Thyroid gland (tissue), 4 donors: ENCODE results near the gene EFCC1. TPM values are rescaled to one million over a fixed set of nuclear protein-coding genes. Genes with fewer than 3 reads are reported as not detected.

Experiments
- DNase-seq, 2 donors: peaks; one replicate each; pipeline ENCODE4 v3.0.0-alpha.2; 2019
- H3K27ac ChIP-seq, 3 donors: fragments of 200-600 bp; sonication (generic); 1 replicate in 2 of 3; 2 replicates in 1 of 3; pipeline ENCODE4 v1.5.1; 2016 to 2019; ENCODE audit warnings: mild to moderate bottlenecking in 1 of 3, moderate library complexity in 1 of 3
- H3K27me3 ChIP-seq: fragments of 200-600 bp; sonication (generic); one replicate; pipeline ENCODE4 v1.5.1; 2019
- H3K36me3 ChIP-seq, 2 donors: fragments of 200-600 bp; sonication (generic); one replicate each; pipeline ENCODE4 v1.5.1; 2016 to 2019
- H3K4me1 ChIP-seq, 2 donors: fragments of 200-600 bp; sonication (generic); one replicate each; pipeline ENCODE4 v1.5.1; 2017 to 2019
- H3K4me3 ChIP-seq, 3 donors: fragments of 200-600 bp; sonication (generic); replicated peaks in 1 of 3; 1 replicate in 2 of 3; 2 replicates in 1 of 3; pipeline ENCODE4 v1.5.1; 2016; ENCODE audit warnings: mild to moderate bottlenecking in 1 of 3
- H3K9me3 ChIP-seq: fragments of 200-600 bp; sonication (generic); one replicate; pipeline ENCODE4 v1.5.1; 2017
- POLR2A ChIP-seq, 2 donors: fragments of 450-650 bp; IDR thresholded peaks; one replicate each; pipeline ENCODE4 v1.6.1; 2017; ENCODE audit warnings: antibody characterized with exemption in 2 of 2, mild to moderate bottlenecking in 2 of 2, moderate library complexity in 1 of 2
- WGBS, 2 donors: methylation state at CpG; one replicate each; pipeline ENCODE4 v1.1.5; 2017; 5-methylcytosine and 5-hydroxymethylcytosine counted together
- intact Hi-C: fragments of 100-400 bp; cut with DNase I; formaldehyde crosslinking; loops from one replicate; pipeline ENCODE4 v1.15.1; 2023
- total RNA-seq, 4 donors: library from RNA; depleted of rRNA; stranded (reverse); fragments of >200 nt; gene quantifications; one replicate each; pipeline ENCODE4 v1.2.3, GENCODE V29; 2016
- TF ChIP-seq, protein P1 (sequence below), 6 experiments: fragments of 200-600 bp in 3 of 6; fragments of 450-650 bp in 3 of 6; sonication (generic) in 3 of 6; IDR thresholded peaks; one replicate each; pipeline ENCODE4 v1.5.1; 2016 to 2019; ENCODE audit warnings: antibody characterized with exemption in 6 of 6, mild to moderate bottlenecking in 2 of 6, inconsistent platforms in 1 of 6, moderate library complexity in 1 of 6

Gene EFCC1
- total RNA-seq, 4 donors from 2014 or later: 3.6 to 16.8 (median 9.9) TPM

DNA sequence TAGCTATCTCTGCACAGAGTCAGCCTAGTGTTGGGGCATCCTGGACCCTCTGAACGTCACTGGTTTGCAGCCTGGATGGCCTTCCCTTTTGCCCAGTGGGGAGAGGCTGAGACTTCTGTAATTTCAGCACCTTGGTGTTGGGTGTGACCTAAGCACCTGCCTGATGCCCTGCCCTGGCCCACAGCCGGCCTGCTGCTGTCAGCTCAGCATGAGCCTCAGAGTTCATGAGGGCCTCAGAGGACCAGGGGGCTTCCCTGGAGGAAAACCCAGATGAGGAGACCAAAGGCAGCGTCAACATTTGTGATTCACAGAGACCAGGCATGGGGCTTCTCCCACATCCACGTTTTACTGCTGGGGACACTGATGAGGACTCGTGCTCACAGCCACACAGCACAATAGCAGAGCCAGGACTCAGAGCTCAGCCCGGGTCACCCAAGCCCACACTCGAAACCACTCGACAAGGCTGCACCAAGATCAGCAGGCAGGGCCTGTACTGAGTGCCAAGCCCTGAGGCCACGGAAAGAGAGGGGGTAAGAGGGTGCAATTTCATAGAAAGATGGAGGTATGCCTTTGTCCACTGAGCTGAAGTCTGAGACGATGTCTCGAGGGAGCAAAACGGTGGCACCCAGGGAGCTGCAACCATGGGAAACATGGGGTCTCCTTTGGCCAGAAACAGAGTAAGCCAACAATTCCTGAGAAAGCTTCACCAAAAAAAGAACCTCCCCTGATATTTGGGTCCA, 49.6 kb downstream of the EFCC1 start:
- intact Hi-C loops: loop anchor here (10.0 kb wide), 1 partner anchor 194 kb away; the partner anchor contains the start of gene COPG1
- no peaks in the 10 kb centered on the region for H3K27me3 ChIP-seq
- no peak for DNase-seq
- no peaks in the 10 kb centered on the region for H3K9me3 ChIP-seq
- H3K36me3 ChIP-seq: no peaks in the 10 kb centered on the region
- peaks cover 24 to 40% of the 10 kb centered on the region in 2 donors for H3K4me1 ChIP-seq
- H3K4me3 ChIP-seq: no peak overlapping the region
- TF ChIP-seq, protein P1, sequence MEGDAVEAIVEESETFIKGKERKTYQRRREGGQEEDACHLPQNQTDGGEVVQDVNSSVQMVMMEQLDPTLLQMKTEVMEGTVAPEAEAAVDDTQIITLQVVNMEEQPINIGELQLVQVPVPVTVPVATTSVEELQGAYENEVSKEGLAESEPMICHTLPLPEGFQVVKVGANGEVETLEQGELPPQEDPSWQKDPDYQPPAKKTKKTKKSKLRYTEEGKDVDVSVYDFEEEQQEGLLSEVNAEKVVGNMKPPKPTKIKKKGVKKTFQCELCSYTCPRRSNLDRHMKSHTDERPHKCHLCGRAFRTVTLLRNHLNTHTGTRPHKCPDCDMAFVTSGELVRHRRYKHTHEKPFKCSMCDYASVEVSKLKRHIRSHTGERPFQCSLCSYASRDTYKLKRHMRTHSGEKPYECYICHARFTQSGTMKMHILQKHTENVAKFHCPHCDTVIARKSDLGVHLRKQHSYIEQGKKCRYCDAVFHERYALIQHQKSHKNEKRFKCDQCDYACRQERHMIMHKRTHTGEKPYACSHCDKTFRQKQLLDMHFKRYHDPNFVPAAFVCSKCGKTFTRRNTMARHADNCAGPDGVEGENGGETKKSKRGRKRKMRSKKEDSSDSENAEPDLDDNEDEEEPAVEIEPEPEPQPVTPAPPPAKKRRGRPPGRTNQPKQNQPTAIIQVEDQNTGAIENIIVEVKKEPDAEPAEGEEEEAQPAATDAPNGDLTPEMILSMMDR (IDR thresholded peaks at IDR 0.05): no peak
- TF ChIP-seq POLR2A (IDR thresholded peaks at IDR 0.05): no peak
- 83 to 85% methylated on average over 11 to 12 of the region's 12 CpGs for WGBS, 2 donors
- no peak overlapping the region for H3K27ac ChIP-seq

DNA sequence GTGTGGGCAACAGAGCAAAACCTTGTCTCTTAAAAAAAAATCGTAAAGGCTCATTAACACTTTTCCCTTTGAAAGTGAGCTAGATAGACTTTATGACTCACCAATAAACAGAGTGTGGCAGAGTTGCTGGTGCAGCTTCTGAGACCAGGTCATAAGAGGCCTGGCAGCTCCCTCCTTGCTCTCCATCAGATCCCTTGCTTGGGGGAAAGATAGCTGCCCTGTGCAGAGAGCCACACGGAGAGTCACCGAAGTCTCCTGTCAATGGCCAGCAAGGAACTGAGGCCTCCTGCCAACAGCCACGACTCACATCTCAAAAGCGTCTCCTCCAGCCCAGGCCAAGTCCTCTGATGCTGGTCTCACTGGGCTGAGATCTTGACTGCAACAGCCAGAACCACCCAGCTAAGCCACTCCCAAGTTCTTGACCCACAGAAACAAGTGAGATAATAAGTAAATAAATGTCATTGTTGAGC, 50.8 kb downstream of the EFCC1 start:
- peak; percentile 57 to 62 for DNase-seq
- no peaks in the 10 kb centered on the region for H3K27me3 ChIP-seq
- peak overlapping the region; percentile 31 to 76 (median 59) for H3K27ac ChIP-seq
- no peaks in the 10 kb centered on the region for H3K36me3 ChIP-seq
- H3K4me3 ChIP-seq: no peak overlapping the region
- WGBS, 2 donors: 34 to 40% methylated on average over 5 of the region's 5 CpGs
- peaks cover 19 to 34% of the 10 kb centered on the region in 2 donors for H3K4me1 ChIP-seq
- TF ChIP-seq, protein P1 (IDR thresholded peaks at IDR 0.05): no peak
- TF ChIP-seq POLR2A (IDR thresholded peaks at IDR 0.05): no peak
- intact Hi-C loops: loop anchor here (10.0 kb wide), 1 partner anchor 193 kb away; the partner anchor contains the start of gene COPG1
- no peaks in the 10 kb centered on the region for H3K9me3 ChIP-seq

DNA sequence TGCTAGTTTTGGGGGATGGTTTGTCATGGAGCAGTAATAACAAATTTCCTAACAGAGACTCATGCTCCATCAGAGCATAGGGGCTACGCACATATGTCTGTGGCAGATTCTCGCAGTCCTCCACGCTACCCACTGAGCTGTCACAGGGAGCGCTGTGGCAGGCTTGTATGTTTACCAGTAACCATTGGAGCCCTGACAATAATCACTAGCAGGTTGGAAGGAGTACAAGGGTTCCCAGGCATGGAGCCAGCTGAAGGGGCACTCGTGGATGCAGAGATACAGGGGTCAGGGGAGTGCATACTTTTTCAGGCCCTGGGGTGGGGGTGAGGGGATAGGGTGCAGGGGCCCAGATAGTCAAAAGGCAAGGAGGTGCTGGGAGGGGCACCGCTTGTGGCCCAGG, 51.6 kb downstream of the EFCC1 start:
- H3K27ac ChIP-seq: peak overlapping the region; percentile 59 to 79 (median 76)
- H3K36me3 ChIP-seq: no peaks in the 10 kb centered on the region
- DNase-seq: peak; percentile 81 to 91
- no peaks in the 10 kb centered on the region for H3K27me3 ChIP-seq
- H3K9me3 ChIP-seq: no peaks in the 10 kb centered on the region
- WGBS, 2 donors: 21 to 26% methylated on average over 6 of the region's 6 CpGs
- H3K4me3 ChIP-seq: no peak overlapping the region
- peaks cover 19 to 34% of the 10 kb centered on the region in 2 donors for H3K4me1 ChIP-seq
- intact Hi-C loops: loop anchor here (10.0 kb wide), 1 partner anchor 192 kb away; the partner anchor contains the start of gene COPG1
- TF ChIP-seq, protein P1 (IDR thresholded peaks at IDR 0.05): no peak
- TF ChIP-seq POLR2A (IDR thresholded peaks at IDR 0.05): no peak

DNA sequence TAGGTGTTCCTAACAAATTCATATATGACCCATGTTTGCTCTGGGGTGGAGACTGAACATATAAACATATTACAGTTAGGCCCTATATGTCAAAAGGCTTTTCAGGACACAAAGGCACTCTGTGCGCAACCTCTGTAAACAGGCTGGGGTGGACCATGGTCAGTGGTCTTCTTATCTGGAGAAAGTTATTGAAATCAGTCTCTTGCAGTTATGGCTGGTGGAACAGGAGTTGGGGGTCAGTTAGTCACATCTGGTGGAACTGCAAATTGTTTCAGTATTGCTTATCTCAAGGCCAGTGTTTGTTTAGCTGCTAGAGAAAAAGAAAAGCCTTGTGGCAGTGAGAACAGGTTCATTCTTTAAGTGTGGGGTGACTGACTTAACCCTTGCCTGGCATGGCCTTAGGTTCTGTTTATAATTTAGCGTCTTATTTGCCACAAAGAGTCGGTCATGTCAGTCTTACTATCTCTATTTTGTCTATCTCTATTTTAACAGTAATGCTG, 53.6 kb downstream of the EFCC1 start:
- TF ChIP-seq, protein P1 (IDR thresholded peaks at IDR 0.05): no peak
- no peak for TF ChIP-seq POLR2A (IDR thresholded peaks at IDR 0.05)
- no peak for DNase-seq
- Histone ChIP-seq H3K4me1 (peaks cover 30 to 46% of the 10 kb centered on the region in 2 donors), H3K9me3 (no peaks in the 10 kb centered on the region), H3K27ac (no peak overlapping the region), H3K27me3 (no peaks in the 10 kb centered on the region), H3K4me3 (no peak overlapping the region), H3K36me3 (no peaks in the 10 kb centered on the region)
- intact Hi-C loops: loop anchor here (5.0 to 10.0 kb wide), 2 partner anchors 63 to 190 kb away; partner anchors contain the start of gene COPG1
- 55 to 77% methylated on average over 3 of the region's 3 CpGs for WGBS, 2 donors
